Fibroblast of skin of right biceps (primary cell): ENCODE measurements around the gene AKNA.
A peak's percentile ranks its signal among the peaks of the same experiment; 100 is the strongest.

Experiments used
- DNase-seq: peaks from one replicate; pipeline ENCODE4 v3.0.0-alpha.2; 2013

AKNA gene

DNA sequence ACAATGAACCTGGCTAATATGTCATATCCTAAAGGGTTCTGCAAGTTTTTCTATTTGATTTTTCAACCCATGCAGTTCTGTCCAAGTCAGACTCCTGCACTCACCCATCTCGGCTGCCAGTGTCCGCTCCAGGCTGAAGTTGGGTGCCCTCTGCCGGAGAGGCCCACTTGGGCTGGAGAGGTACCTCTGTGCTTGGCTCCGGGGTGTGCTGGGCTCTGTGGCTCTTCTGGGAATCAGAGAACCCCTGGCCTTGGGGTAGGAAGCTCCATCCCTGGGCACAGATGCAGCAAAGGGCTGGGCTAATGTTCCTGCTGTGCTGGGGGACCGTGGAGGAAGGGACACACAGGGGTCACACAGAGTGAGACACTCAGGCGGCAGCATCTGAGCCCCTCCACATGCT lies 32.0 kb downstream of the AKNA start:
- no peak for DNase-seq

DNA sequence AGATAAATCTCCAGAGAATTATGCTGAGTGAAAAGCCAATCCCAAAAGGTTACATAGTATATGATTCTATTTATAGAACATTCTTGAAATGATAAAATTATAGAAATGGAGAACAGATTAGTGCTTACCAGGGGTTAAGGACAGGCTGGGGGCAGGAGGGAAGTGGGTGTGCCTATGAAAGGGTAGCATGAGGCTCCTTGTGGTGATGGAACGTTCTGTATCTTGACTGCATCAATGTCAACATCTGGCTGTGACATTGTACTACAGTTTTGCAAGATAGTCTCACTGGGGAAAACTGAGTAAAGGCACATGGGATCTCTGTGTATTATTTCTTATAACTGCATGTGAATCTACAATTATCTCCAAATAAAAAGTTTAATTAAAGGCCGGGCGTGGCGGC lies 35.9 kb downstream of the AKNA start:
- DNase-seq: no peak

DNA sequence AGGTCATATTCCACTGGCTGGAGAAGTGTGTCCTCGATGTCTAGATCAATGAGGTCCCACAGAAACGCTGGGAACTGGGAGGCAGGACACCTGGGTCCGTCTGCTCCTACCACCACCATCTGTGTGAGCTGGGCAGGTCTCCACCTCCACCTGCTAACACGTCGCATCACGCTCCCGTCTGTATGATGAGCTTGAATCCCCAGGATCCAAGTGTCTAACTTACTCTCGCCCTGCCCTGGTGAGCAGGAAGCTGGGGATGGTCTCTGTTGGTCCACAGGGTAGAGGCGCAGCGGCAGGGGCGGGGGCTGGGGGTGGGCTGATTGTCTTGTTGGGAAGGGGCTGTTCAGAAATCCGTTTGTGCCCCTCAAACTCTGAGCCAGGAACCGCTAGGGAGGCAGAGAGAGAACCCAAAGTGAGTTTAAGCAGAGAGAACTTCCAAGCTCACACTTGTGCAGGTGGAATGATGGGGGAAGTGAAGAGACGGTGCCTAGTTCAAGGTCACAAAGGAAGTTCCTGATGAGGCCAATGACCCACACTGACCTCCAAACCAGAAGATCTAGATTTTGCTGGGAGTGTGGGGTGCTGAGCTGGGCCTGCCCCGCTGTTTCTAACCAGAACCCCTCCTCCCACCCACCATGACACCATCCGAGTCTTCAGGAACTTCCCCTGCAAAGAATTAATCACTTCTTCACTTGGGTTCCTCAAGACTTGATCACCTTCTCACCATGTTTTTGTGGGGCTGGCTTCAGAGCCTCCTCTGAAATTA lies 37.0 kb downstream of the AKNA start:
- no peak for DNase-seq

DNA sequence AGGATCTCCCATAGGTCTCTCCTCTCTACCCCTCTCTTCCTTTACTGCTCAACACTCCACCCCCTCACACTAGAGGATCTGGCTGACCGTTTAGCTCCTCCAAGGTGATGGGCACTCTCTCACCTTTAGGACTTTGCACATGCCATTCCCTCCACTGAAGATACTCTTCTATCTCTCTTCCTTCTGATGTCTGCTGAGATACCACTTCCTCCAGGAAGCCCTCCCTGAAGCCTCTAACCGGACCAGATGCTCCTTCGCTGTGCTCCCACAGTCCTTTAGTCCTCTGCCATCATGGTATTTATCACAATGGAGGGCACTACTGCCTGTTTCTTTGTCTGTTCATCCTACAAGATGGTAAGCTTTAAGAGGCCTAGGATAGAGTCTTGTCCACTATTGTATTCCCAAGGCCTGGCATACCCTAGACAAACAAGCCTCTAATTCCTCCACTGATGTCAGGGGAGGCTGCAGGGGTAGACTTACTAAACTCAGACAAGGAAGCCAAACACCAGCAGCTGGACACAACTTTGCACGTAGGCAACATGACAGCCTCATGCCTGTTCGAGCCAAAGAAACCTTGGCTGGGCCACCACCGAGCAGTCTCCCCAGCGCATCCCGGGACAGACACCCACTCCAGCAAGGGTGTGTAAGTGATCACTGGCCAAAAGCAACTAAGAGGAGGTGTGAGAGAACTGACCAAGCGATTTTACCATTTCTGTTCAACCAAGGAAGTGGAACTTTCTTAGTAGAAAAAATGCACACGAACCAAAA lies 37.9 kb downstream of the AKNA start:
- no peak for DNase-seq

DNA sequence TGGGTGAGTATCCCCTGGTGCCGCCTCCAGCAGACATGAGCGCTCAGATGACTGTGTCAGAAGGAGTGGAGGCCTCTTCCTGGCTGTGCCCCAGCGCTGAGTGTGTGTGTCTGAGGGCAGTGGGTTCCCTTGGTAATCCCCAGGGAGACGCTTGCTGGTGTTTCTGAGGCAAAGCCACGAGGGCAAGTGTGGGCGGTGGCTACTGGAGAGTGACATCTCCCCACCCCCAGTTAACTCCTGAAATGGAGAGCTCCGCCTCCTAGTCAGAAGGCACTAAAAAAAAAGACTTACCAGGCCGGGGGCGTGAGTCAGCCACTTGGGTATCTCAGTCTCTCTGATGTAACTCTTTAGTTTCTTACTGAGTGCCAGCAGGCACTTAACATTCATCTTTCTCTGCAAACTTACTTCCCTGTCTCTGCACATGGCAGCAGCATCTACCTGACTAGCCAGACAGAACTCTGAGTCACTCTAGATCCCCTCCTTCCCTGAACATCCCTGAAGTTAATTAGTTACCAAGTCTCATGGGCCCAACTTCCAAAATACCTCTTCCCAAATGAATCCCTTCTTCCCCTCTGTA lies 38.8 kb downstream of the AKNA start:
- peak; percentile 99 for DNase-seq

DNA sequence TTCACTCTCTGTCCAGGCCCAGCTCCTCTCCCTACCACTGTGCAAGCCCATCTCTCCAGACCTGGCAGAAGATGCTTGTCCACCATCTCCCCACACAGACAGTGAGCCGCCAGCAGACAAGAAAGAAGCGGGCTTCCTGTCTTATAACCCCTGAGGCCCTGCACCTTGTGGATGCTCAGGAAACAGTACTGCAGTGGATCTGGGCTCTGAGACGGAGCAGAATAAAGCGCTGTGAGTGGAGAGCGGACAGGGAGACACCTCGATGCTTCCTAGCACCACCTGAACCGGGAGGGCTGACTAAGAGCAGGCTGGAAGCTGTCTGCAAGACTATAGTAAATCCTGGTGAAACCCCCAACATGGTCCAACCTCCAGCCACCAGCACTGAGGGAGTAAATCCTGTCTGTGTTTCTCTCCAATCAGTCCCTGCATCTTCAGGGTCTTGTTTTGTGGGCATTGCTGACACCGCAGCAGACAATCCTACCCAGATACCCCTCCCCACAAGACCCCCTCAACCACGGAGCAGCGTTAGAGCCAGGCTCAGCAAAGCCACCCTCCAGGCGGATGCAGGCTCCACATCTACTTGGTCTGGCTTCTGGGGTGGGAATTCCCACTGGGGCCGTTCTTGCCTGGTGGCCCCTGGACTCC lies 39.4 kb downstream of the AKNA start:
- no peak for DNase-seq

DNA sequence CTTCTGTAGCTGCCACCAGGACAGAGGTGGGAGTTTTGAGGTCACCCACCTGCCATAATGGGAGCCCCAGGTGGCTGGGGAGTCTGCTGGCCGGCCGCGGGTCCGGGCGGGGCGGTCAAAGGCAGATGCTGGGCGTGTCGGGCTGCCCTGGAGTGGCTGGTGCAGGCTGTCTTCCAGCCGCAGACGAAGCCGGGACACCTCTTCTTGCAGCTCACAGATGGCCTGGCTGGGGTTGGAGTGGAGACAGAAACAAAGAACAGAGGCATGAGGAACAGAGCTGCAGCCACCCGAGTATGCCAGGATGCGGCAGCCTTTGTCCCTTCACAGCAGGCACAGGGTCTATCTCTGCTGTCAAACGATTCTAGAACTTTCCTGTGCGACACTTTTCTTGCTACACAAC lies 40.1 kb downstream of the AKNA start:
- no peak for DNase-seq

DNA sequence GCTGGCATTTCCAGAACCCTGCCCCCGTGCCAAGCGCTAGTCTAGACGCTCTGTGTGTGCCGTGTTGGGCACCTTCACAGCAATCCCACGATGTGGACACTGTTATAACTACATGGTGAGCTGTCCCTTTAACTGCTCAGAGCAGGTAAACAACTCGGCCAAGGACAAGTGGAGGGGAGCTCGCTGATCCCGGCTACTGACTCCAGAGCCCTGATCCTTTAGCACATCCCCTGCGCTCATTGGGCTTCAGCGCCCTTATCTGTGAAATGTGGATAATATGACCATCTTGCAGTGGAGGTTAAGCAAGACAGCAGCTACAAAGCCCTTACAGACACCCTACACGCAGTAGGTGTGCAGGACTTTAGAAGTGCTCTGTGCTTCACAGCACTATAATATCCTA lies 41.6 kb downstream of the AKNA start:
- no peak for DNase-seq

DNA sequence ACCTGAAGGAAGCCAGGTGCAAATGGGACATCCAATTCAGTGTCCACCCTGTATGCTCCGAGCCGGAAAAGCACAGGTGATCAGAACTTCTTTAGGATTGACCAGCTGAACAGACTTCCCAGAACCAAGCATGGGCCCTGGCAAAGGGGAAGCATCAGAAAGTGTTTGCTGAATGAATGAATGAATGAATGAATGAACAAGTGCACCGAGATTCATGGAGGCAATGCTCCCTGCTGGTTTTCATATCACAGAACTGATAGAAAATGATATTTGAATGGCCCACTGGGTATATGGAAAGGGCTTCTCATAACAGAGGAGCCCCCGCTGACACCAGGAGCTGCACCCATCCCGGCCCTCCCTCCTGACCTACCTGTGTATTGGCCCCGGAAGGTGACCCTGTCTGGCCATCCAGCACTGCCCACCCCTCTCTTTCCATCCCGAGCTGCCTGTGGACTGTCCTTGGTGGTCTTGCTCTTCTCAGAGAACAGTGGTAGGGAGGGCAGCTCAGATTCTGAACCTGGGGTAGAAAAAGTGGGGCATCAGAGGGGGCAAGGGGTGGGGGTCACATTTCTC lies 42.2 kb downstream of the AKNA start:
- DNase-seq: no peak

DNA sequence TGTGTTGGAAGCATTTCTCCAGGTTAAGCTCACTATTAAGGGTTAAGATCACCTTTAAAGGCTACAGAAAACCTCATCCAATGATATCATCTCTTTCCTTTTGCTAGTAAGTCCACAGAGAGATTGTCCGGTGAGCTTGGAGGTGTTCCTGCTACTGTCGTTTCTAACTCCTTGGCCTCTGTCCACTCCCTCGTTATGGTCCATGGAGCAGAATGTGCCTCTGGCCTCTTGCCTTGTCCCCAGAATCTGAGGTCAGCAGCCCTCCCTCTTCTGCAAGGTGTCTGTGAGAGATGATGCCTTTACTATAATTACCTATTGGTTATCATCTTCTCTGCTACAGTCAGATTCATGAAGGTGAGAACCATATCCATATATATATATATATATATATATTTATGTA lies 43.1 kb downstream of the AKNA start:
- DNase-seq: no peak

DNA sequence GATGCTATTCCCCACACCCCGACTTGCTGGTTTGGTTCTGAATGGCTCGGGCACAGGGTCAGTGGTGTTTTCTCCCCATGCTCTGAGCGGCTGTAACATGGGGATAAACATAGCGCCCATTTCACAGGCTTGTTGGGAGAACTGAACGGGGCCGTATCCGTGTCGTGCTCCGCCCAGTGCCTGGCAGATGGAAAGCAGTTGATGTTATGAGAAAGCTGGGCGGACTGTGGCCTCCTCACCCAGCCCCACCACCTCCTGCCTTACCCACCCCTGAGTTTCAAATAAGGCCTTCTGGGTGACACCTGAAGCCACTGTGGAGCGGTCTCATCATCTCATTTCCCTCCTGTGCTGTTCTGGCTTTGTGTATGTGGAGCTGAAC lies 43.6 kb downstream of the AKNA start:
- DNase-seq: no peak

DNA sequence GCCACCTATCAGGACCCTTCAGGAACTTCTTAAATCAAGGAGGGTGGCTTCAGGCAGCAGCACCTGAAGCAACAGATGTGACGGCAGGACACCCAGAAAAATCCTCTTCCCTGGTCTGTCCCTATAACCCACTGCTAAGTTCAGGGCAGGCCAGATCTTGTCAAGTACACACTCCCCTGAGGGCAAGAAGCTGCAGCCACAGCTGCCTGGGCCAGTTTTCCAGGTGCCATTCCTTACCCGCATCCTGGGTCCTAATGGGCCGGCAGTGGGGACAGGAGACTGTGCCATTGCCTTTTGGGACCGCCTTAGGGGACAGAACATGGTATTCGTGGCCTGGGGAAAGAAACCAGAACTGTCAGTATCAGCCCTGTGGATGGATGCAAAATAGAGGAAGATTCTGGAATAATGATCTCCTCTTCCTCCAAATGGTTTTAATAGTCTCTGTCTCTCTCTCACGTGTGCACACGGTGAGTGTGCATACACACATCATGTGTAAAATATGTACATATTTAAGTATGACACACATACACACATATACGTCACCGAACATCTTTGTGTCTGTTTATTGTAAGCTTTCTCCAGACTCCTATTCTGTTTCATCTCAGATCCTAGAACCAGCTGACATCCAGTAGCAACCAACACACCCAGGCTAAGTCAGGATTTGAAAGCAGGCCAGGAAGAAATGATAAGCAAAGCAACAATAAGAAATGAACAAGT lies 44.2 kb downstream of the AKNA start:
- peak; percentile 69 for DNase-seq

DNA sequence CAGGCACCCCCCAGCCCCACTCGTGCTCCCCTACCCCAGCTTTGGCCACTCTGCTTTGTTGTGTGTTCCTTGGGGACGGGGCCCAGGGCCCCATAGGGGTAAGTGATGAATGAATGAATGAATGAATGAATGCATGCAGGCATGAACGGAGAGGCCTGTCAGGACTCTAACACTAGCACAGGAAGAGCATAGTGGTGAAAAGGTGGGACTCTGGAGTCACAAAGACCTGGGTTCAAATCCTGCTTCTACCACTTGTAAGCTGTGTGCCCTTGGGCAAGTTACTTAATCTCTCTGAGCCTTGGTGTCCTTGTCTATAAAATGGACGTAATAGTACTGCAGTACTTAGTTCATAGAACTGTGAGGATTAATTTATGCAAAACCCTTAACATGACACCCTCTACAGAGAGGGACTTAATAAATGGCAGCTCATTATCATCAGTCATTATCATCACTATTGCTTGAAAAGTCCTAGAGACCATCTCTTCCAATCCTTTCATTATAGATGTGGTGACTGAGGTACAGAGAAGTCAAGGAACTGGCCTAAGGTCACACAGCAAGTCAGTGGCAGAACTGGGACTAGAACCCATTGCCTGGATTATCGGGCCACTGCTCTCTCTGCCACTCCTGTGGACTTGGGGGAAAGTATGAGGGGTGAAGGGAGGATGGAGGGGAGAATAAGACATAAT lies 44.9 kb downstream of the AKNA start:
- no peak for DNase-seq

DNA sequence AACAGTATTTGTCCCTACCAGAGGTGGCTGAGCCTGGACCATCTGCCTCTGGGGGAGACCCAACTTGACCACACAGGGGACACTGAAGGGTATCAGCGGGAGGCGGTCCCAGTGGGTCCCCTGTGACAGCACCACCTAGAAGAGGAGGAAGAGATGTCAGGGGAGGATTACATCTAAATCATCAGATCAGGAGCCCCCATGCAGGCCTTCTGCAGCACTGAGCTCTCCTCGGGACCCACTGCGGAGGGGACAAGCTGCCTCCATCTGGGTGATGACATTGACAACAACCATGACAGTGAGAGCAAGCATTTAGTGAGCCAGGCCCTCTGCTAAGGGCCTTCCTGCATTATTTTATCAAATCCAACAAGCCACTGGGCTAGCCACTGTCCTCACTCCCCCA lies 45.8 kb downstream of the AKNA start:
- no peak for DNase-seq

DNA sequence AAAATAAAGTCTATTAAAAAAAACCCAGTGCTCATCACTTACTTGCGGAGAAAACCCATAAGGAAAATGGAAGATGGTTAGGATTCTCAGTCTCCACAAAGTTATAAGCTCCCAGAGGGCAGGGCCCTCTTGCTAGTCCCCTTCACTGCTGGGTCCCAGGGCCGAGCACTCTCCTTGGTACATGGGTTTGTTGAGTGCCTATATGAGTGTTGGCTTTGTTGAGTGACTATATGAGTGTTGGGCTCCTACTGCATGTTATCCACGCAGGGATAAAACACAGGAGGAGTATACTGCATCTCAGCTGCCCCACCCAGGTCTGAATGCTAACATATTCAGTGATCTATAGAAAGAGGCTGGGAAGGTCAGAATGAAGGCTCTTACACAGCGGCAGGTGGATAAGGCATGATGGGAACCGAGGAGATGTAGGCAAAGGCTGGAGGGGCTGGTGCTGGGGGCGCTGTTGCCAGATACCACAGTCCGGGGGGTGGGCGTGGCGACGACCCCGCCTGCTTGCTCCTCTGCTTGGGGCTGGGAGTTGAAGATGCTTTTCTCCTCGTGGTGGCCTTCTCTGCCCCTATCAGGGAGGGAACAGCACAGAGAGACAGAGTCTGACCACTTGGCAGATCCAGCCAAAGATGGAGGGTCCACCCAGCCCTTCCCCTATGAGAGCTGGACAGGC lies 46.5 kb downstream of the AKNA start:
- DNase-seq: no peak

DNA sequence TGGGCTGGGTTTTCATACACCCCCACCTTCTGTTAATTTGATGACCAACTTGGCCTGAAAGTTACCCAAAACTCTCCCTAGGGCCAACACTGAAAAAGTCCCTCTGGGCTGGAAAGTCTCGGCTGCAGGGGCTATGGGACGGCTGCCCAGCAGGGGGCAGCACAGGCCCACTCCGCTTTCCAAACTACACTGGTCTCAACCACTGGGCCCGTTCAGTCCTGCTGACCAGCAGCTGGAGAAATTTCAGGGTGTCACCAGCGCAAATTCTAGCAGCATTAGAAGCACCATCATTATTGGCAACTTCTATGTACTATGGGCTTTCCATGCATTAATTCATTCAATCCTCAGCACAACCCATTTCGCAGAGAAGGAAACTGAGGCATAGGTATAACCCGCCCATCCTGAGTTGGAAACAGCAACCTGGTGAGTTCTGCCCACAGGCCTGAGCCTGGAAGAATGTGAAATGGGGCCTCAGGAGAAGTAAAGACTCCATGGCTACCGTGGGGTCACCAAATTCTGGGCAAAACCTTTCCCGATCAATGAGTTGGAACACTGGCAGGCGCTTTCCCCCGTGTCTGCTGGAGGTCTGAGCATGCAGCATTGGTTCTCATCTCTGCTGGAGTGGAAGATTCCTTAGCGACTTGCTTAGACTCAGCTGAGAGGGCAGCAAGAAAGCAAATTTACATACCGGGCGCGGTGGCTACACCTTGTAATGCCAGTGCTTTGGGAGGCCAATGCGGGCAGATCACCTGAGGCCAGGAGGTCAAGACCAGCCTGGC lies 48.5 kb downstream of the AKNA start:
- peak; percentile 45 for DNase-seq

DNA sequence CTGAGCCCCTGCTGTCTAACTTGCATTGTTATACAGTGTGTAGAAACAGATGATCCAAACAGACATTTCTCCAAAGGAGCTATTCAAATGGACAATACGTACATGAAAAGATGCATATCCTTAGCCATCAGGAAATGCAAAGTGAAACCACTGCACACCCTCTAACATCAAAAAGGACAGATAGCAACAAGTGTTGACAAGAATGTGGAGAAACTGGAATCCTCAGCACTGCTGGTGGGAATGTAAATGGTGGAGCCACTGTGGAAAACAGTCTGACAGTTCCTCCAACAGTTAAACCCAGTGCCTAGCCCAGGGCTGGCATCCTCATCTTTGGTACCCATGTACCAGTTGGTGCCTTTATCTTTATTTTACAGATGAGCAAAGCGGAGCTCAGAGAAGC lies 49.6 kb downstream of the AKNA start:
- DNase-seq: no peak

DNA sequence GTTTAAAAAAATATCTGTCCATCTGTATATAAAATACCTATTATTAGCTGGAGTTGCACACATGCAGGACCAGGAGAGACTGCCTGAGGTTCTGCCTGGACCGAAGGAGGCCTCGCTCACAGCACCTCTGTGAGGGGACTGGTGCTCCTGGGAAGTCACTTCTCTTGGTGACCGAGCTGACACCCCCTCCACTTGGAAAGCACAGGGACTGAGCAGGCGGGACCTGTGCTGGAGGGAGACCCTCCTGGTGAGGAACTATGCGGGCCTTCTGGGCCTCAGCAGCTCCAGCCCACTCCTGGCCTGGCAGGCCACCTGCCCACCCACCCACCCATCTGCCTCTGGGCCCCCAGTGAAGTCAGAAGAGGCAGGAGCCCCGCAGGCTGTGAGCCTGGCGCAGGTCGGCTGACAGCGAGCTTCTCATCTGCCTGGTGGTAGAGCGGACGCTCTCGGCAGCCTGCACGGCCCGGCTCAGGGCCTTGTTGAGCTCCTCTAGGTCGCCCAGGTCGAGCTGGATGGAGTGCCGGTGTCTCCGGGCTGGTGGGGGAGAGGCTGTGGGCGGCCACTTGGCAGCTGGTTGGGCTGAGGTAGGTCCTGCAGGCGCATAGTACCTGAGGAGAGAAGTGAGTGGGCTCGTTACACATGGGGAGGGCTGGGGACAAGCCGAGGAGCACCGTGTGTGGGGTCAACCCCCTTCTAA lies 50.9 kb downstream of the AKNA start:
- no peak for DNase-seq

DNA sequence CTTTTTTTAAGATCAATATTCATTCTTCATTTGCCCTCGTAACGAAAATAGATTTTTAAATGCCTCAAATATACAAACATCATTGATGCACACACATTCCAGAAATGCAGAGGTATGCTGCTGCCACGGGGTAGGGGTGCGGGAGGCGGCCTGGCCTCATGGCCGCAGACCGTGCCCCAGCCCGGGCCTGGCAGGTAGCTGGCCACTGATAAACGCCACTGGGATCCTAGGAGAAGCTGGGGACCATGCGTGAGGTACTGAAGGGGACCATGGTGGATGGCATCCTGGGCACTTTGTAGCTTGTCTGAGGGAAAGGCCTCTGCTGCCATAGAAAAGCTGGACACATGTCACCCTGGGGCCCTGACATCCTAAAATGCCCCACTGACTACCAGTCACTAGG lies 51.6 kb downstream of the AKNA start:
- DNase-seq: no peak

DNA sequence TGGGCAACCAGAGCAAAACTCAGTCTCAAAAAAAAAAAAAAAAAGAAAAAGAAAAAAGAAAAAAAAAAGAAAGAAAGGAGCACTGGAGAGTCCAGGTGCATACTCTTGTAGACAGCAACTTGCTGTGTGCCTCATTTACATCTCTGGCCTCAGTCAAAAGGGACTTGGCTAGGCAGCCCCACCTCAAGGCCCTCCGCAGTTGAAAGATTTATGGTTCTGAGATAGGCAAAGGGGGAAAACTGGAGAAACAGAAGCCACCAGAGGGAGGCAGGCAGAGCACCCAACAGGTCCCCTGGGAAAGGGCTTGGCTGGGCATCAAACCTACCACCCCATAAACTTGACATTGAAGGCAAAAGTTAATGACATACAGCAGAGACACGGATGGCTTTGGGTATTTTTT lies 52.0 kb downstream of the AKNA start:
- no peak for DNase-seq
